Neuronal stem cell (in vitro differentiated cells): ENCODE results near the gene EVX1.

Experiments
- DNase-seq: peaks from one replicate; pipeline ENCODE4 v3.0.0-alpha.2; 2013; ENCODE audit warnings: low spot score
- H2AFZ ChIP-seq: one replicate; pipeline ENCODE4 v1.6.1; 2013; ENCODE audit warnings: mild to moderate bottlenecking, low read length, inconsistent platforms
- H2AK5ac ChIP-seq: 2 replicates; pipeline ENCODE4 v1.6.1; 2013; ENCODE audit warnings: low read depth, mild to moderate bottlenecking, inconsistent platforms, low read length, moderate library complexity, mixed read lengths
- H2BK120ac ChIP-seq: 2 replicates; pipeline ENCODE4 v1.6.1; 2013; ENCODE audit warnings: low read depth, mild to moderate bottlenecking, inconsistent platforms, low read length, moderate library complexity, mixed read lengths
- H2BK12ac ChIP-seq: one replicate; pipeline ENCODE4 v1.6.1; 2013; ENCODE audit warnings: low read length, inconsistent platforms
- H2BK15ac ChIP-seq: 2 replicates; pipeline ENCODE4 v1.6.1; 2013; ENCODE audit warnings: mild to moderate bottlenecking, low read length, inconsistent platforms, mixed read lengths
- H2BK5ac ChIP-seq: one replicate; pipeline ENCODE4 v1.6.1; 2013; ENCODE audit warnings: inconsistent platforms, mild to moderate bottlenecking, low read length, moderate library complexity
- H3K14ac ChIP-seq: one replicate; pipeline ENCODE4 v1.6.1; 2013; ENCODE audit warnings: low read length, inconsistent platforms
- H3K18ac ChIP-seq: 2 replicates; pipeline ENCODE4 v1.6.1; 2013; ENCODE audit warnings: low read length, inconsistent platforms
- H3K23ac ChIP-seq: 2 replicates; pipeline ENCODE4 v1.6.1; 2013; ENCODE audit warnings: low read depth, mild to moderate bottlenecking, mixed read lengths, low read length, inconsistent platforms; ENCODE audit not compliant: poor library complexity
- H3K27ac ChIP-seq: replicated peaks from 3 replicates; pipeline ENCODE4 v1.5.1; 2013; ENCODE audit warnings: low read length, inconsistent platforms
- H3K27me3 ChIP-seq, 3 experiments: 2 replicates each; pipeline ENCODE4 v1.6.1; 2013; ENCODE audit warnings: low read length in 3 of 3, mild to moderate bottlenecking in 2 of 3, inconsistent platforms in 1 of 3, low read depth in 1 of 3, mixed read lengths in 1 of 3, moderate library complexity in 1 of 3; ENCODE audit not compliant: control insufficient read depth in 3 of 3, insufficient read depth in 3 of 3
- H3K36me3 ChIP-seq, 2 donors: replicated peaks in 1 of 2; 2 replicates each; pipeline ENCODE4 v1.6.1; 2013; ENCODE audit warnings: low read length in 2 of 2; ENCODE audit not compliant: control insufficient read depth in 2 of 2, insufficient read depth in 2 of 2
- H3K4ac ChIP-seq: 2 replicates; pipeline ENCODE4 v1.6.1; 2013; ENCODE audit warnings: inconsistent platforms, mild to moderate bottlenecking, low read length, moderate library complexity
- H3K4me1 ChIP-seq, 2 donors: 1 replicate in 1 of 2; 2 replicates in 1 of 2; pipeline ENCODE4 v1.6.1; 2013; ENCODE audit warnings: low read length in 2 of 2, low read depth in 1 of 2; ENCODE audit not compliant: control insufficient read depth in 2 of 2, insufficient read depth in 1 of 2
- H3K4me2 ChIP-seq: one replicate; pipeline ENCODE4 v1.6.1; 2013; ENCODE audit warnings: mild to moderate bottlenecking, low read length, inconsistent platforms; ENCODE audit not compliant: insufficient read depth, poor library complexity, severe bottlenecking
- H3K4me3 ChIP-seq, 2 donors: 2 replicates each; pipeline ENCODE4 v1.5.1; 2013; ENCODE audit warnings: low read length in 2 of 2, mild to moderate bottlenecking in 2 of 2, inconsistent platforms in 1 of 2, moderate library complexity in 1 of 2
- H3K79me1 ChIP-seq: one replicate; pipeline ENCODE4 v1.6.1; 2013; ENCODE audit warnings: low read depth, mild to moderate bottlenecking, inconsistent platforms, low read length, moderate library complexity
- H3K9ac ChIP-seq: one replicate; pipeline ENCODE4 v1.6.1; 2013; ENCODE audit warnings: mild to moderate bottlenecking, low read depth, low read length, inconsistent platforms; ENCODE audit not compliant: poor library complexity
- H3K9me3 ChIP-seq, 2 donors: replicated peaks in 1 of 2; 2 replicates each; pipeline versions ENCODE3 to v1.6.1; 2013; ENCODE audit warnings: low read length in 2 of 2, mild to moderate bottlenecking in 2 of 2, inconsistent platforms in 1 of 2, low read depth in 1 of 2, mixed read lengths in 1 of 2, moderate library complexity in 1 of 2; ENCODE audit not compliant: control insufficient read depth in 2 of 2, insufficient read depth in 1 of 2
- H4K8ac ChIP-seq: one replicate; pipeline ENCODE4 v1.6.1; 2013; ENCODE audit warnings: low read depth, mild to moderate bottlenecking, inconsistent platforms, low read length, moderate library complexity
- H4K91ac ChIP-seq: one replicate; pipeline ENCODE4 v1.6.1; 2013; ENCODE audit warnings: low read length, low read depth, mild to moderate bottlenecking, inconsistent platforms; ENCODE audit not compliant: poor library complexity
- WGBS, 2 donors: extraction: QIAGEN DNeasy Blood & Tissue Kit; methylation state at CpG; one replicate each; pipeline ENCODE4 v1.1.7; 2013; ENCODE audit warnings: missing lambda C conversion rate in 2 of 2, mixed read lengths in 1 of 2; ENCODE audit not compliant: insufficient read length in 2 of 2, insufficient replicate concordance in 1 of 2; ENCODE audit errors: extremely low coverage in 2 of 2; 5-methylcytosine and 5-hydroxymethylcytosine counted together

EVX1 gene

GRCh38 chr7:27214239-27214950, 28.2 kb upstream of the EVX1 start:
- H4K8ac ChIP-seq, result no peak overlapping the region

GRCh38 chr7:27215356-27215755, 27.2 kb upstream of the EVX1 start:
- no CpG with 5 or more reads among the region's 2 CpGs for WGBS, 2 donors
- Histone ChIP-seq H2AFZ (no peak overlapping the region), H3K27me3 (peaks cover 48 to 92% (median 86%) of the 10 kb centered on the region in 3 experiments)

More at GRCh38 chr7:27214239-27214950, 28.2 kb upstream of the EVX1 start:
- no peaks in the 10 kb centered on the region for H3K9me3 ChIP-seq
- H3K9ac ChIP-seq, result no peak overlapping the region
- no peak overlapping the region for H3K27ac ChIP-seq
- H3K4ac ChIP-seq, result no peak overlapping the region
- no peak overlapping the region for H3K14ac ChIP-seq
- H4K91ac ChIP-seq, result no peak overlapping the region
- no peak overlapping the region for H2BK12ac ChIP-seq
- H3K18ac ChIP-seq, result no peak overlapping the region
- no peak overlapping the region for H2BK5ac ChIP-seq
- no peak overlapping the region for H3K4me2 ChIP-seq
- H3K4me1 ChIP-seq, result no peaks in the 10 kb centered on the region
- no peaks in the 10 kb centered on the region for H3K79me1 ChIP-seq
- no peak for DNase-seq
- WGBS, 2 donors, result no CpG with 5 or more reads among the region's 8 CpGs
- no peak overlapping the region for H3K23ac ChIP-seq
- H2AK5ac ChIP-seq, result no peak overlapping the region
- no peaks in the 10 kb centered on the region for H3K36me3 ChIP-seq
- H2AFZ ChIP-seq, result peak overlapping the region; percentile 49
- H3K27me3 ChIP-seq, result peaks cover 39 to 92% (median 86%) of the 10 kb centered on the region in 3 experiments
- H2BK120ac ChIP-seq, result no peak overlapping the region
- H3K4me3 ChIP-seq, result no peak overlapping the region
- no peak overlapping the region for H2BK15ac ChIP-seq

GRCh38 chr7:27217951-27218350, 24.7 kb upstream of the EVX1 start:
- H4K8ac ChIP-seq, result no peak overlapping the region
- H3K27me3 ChIP-seq, result peaks cover 37 to 91% (median 78%) of the 10 kb centered on the region in 3 experiments
- no peak overlapping the region for H2BK12ac ChIP-seq

More at GRCh38 chr7:27215356-27215755, 27.2 kb upstream of the EVX1 start:
- H2AK5ac ChIP-seq, result no peak overlapping the region
- no peak overlapping the region for H3K18ac ChIP-seq
- no peak overlapping the region for H3K23ac ChIP-seq
- no peak overlapping the region for H4K91ac ChIP-seq
- H3K4me3 ChIP-seq, result no peak overlapping the region
- no peak overlapping the region for H2BK12ac ChIP-seq
- DNase-seq, result no peak
- no peak overlapping the region for H4K8ac ChIP-seq
- no peak overlapping the region for H2BK15ac ChIP-seq
- no peaks in the 10 kb centered on the region for H3K36me3 ChIP-seq
- no peaks in the 10 kb centered on the region for H3K79me1 ChIP-seq
- H2BK120ac ChIP-seq, result no peak overlapping the region
- H3K14ac ChIP-seq, result no peak overlapping the region
- peaks cover 0 to 2% of the 10 kb centered on the region in 2 donors for H3K9me3 ChIP-seq
- H3K4ac ChIP-seq, result no peak overlapping the region
- no peak overlapping the region for H3K9ac ChIP-seq
- H3K27ac ChIP-seq, result no peak overlapping the region
- H2BK5ac ChIP-seq, result no peak overlapping the region
- H3K4me1 ChIP-seq, result no peaks in the 10 kb centered on the region
- H3K4me2 ChIP-seq, result no peak overlapping the region

GRCh38 chr7:27219821-27220220, 22.8 kb upstream of the EVX1 start:
- no peak overlapping the region for H2BK5ac ChIP-seq
- no peak overlapping the region for H4K91ac ChIP-seq
- H3K27ac ChIP-seq, result no peak overlapping the region
- no peak overlapping the region for H3K4me2 ChIP-seq
- no peak overlapping the region for H2BK12ac ChIP-seq
- no peak overlapping the region for H3K14ac ChIP-seq
- no peak overlapping the region for H3K4ac ChIP-seq
- no peak overlapping the region for H3K9ac ChIP-seq
- H3K27me3 ChIP-seq, result peaks cover 18 to 91% (median 67%) of the 10 kb centered on the region in 3 experiments
- H3K36me3 ChIP-seq, result no peaks in the 10 kb centered on the region
- H2AK5ac ChIP-seq, result no peak overlapping the region
- H2BK120ac ChIP-seq, result no peak overlapping the region
- no peak overlapping the region for H4K8ac ChIP-seq
- H3K4me1 ChIP-seq, result no peaks in the 10 kb centered on the region
- H2BK15ac ChIP-seq, result no peak overlapping the region
- H3K18ac ChIP-seq, result no peak overlapping the region
- no peak overlapping the region for H2AFZ ChIP-seq
- WGBS, 2 donors, result no CpG with 5 or more reads among the region's 4 CpGs
- H3K9me3 ChIP-seq, result peaks cover 0 to 4% of the 10 kb centered on the region in 2 donors
- peak overlapping the region; percentile 70 for H3K23ac ChIP-seq
- no peak for DNase-seq
- no peaks in the 10 kb centered on the region for H3K79me1 ChIP-seq
- H3K4me3 ChIP-seq, result no peak overlapping the region

More at GRCh38 chr7:27217951-27218350, 24.7 kb upstream of the EVX1 start:
- H3K79me1 ChIP-seq, result no peaks in the 10 kb centered on the region
- no peak overlapping the region for H2BK15ac ChIP-seq
- no peak overlapping the region for H2AK5ac ChIP-seq
- H2BK120ac ChIP-seq, result no peak overlapping the region
- H3K27ac ChIP-seq, result no peak overlapping the region
- H3K18ac ChIP-seq, result no peak overlapping the region
- no peak overlapping the region for H3K9ac ChIP-seq
- H3K4me3 ChIP-seq, result no peak overlapping the region
- DNase-seq, result no peak
- no peak overlapping the region for H2AFZ ChIP-seq
- H3K9me3 ChIP-seq, result peaks cover 0 to 4% of the 10 kb centered on the region in 2 donors
- no peak overlapping the region for H3K4me2 ChIP-seq
- H2BK5ac ChIP-seq, result no peak overlapping the region
- no peaks in the 10 kb centered on the region for H3K4me1 ChIP-seq
- H3K23ac ChIP-seq, result no peak overlapping the region
- no peak overlapping the region for H4K91ac ChIP-seq
- H3K36me3 ChIP-seq, result no peaks in the 10 kb centered on the region
- H3K4ac ChIP-seq, result no peak overlapping the region
- H3K14ac ChIP-seq, result no peak overlapping the region
